A549 (cell line): ENCODE results near the gene HSD11B1. TPM values are rescaled to one million over a fixed set of nuclear protein-coding genes. Genes with fewer than 3 reads are reported as not detected.

Experiments used
- ATAC-seq, 2 experiments: fragments of 200-7000 bp in 1 of 2; fragments of >200 bp in 1 of 2; cut with Nextera tagmentation in 1 of 2; cut with Tn5 transposase in 1 of 2; 3 replicates each; pipeline versions ENCODE4 v1.8.0 to v1.9.1; 2018 to 2020; ENCODE audit warnings: mild to moderate bottlenecking in 1 of 2, moderate library complexity in 1 of 2
- CTCF ChIA-PET: fragments of 300-600 bp; sonication (Branson Sonifier 250); formaldehyde crosslinking; extraction: SDS; loops from one replicate; lab custom pipeline; 2021; ENCODE audit warnings: antibody characterized with exemption, inconsistent platforms; lab: Yijun Ruan, JAX
- POLR2A ChIA-PET: fragments of 350-600 bp; formaldehyde crosslinking; extraction: SDS; loops from one replicate; lab custom pipeline; 2021; ENCODE audit warnings: antibody characterized with exemption, inconsistent platforms; lab: Yijun Ruan, JAX
- DNase-seq, 2 experiments: peaks; one replicate each; pipeline versions ENCODE4 v3.0.0 to v3.0.0-alpha.2; 2011 to 2016; ENCODE audit warnings: low read depth in 1 of 2, low spot score in 1 of 2
- FAIRE-seq: peaks from 2 replicates; lab custom pipeline; 2011; peaks lifted over from hg19 to GRCh38; lab: Jason Lieb, UNC
- H3K27ac ChIP-seq, 2 experiments: fragments of >200 bp; sonication (Bioruptor Twin); formaldehyde crosslinking; 3 replicates each; pipeline ENCODE4 v1.5.1; 2016 to 2017
- H3K4me1 ChIP-seq: fragments of >200 bp; sonication (Bioruptor Twin); formaldehyde crosslinking; 3 replicates; pipeline ENCODE4 v1.6.1; 2016
- H3K4me2 ChIP-seq: fragments of >200 bp; sonication (Bioruptor Twin); formaldehyde crosslinking; 3 replicates; pipeline ENCODE4 v1.6.1; 2016
- H3K4me3 ChIP-seq: fragments of >200 bp; sonication (Bioruptor Twin); formaldehyde crosslinking; 3 replicates; pipeline ENCODE4 v1.5.1; 2016
- H3K9me3 ChIP-seq: fragments of >200 bp; sonication (Bioruptor Twin); formaldehyde crosslinking; 3 replicates; pipeline ENCODE4 v1.6.1; 2016
- BHLHE40 ChIP-seq: IDR thresholded peaks from 2 replicates; pipeline ENCODE4 v1.6.1; 2012; ENCODE audit warnings: low read depth, low read length, inconsistent platforms
- CEBPB ChIP-seq, 2 experiments: fragments of >200 bp in 1 of 2; sonication (Bioruptor Twin) in 1 of 2; formaldehyde crosslinking in 1 of 2; IDR thresholded peaks; 2 replicates each; pipeline ENCODE4 v1.6.1; 2012 to 2016
- CHD4 ChIP-seq: fragments of 200-600 bp; sonication (generic); IDR thresholded peaks from 2 replicates; pipeline ENCODE4 v1.6.1; 2016; ENCODE audit warnings: antibody characterized with exemption, mild to moderate bottlenecking, borderline replicate concordance
- FOSB ChIP-seq: fragments of 250-450 bp; sonication (Bioruptor Pico); IDR thresholded peaks from 2 replicates; pipeline ENCODE4 v1.5.0; 2020; ENCODE audit warnings: mild to moderate bottlenecking, moderate library complexity
- GATA3 ChIP-seq: IDR thresholded peaks from 2 replicates; pipeline ENCODE4 v1.6.1; 2012; ENCODE audit warnings: borderline replicate concordance
- HDAC2 ChIP-seq: fragments of 200-600 bp; sonication (generic); IDR thresholded peaks from 2 replicates; pipeline ENCODE4 v1.6.1; 2016
- HOXA7 ChIP-seq: fragments of 250-450 bp; sonication (Bioruptor Pico); IDR thresholded peaks from 2 replicates; pipeline ENCODE4 v1.5.0; 2020; ENCODE audit warnings: mild to moderate bottlenecking, moderate library complexity
- MAZ ChIP-seq: fragments of 150-350 bp; IDR thresholded peaks from 2 replicates; pipeline ENCODE4 v1.6.1; 2014; ENCODE audit warnings: antibody characterized with exemption, low read depth, low read length, borderline replicate concordance
- MYC ChIP-seq: IDR thresholded peaks from 2 replicates; pipeline ENCODE4 v1.6.1; 2012; ENCODE audit warnings: mild to moderate bottlenecking, inconsistent platforms, low read length, improper control_type of control experiment, borderline replicate concordance
- PHF8 ChIP-seq: fragments of 200-600 bp; sonication (generic); IDR thresholded peaks from 2 replicates; pipeline ENCODE4 v1.6.1; 2016; ENCODE audit warnings: low read depth, mild to moderate bottlenecking, antibody characterized with exemption, moderate library complexity, borderline replicate concordance
- RAD21 ChIP-seq, 2 experiments: fragments of >200 bp in 1 of 2; sonication (Bioruptor Twin) in 1 of 2; formaldehyde crosslinking in 1 of 2; IDR thresholded peaks in 1 of 2; conservative IDR thresholded peaks in 1 of 2; 2 replicates in 1 of 2; 3 replicates in 1 of 2; pipeline ENCODE4 v1.6.1; 2012 to 2018; ENCODE audit warnings: inconsistent platforms in 1 of 2
- RFX5 ChIP-seq: fragments of 450-650 bp; IDR thresholded peaks from 2 replicates; pipeline ENCODE4 v1.7.1; 2014; ENCODE audit warnings: antibody characterized with exemption, mild to moderate bottlenecking, moderate library complexity
- RNF2 ChIP-seq: fragments of 200-600 bp; sonication (generic); IDR thresholded peaks from 2 replicates; pipeline ENCODE4 v1.6.1; 2016; ENCODE audit warnings: low read depth, mild to moderate bottlenecking, antibody characterized with exemption, moderate library complexity, borderline replicate concordance
- TFCP2L1 ChIP-seq: fragments of 250-450 bp; sonication (Bioruptor Pico); IDR thresholded peaks from 2 replicates; pipeline ENCODE4 v1.5.0; 2021; ENCODE audit warnings: mild to moderate bottlenecking
- ZSCAN20 ChIP-seq: fragments of 250-450 bp; sonication (Bioruptor Pico); IDR thresholded peaks from 2 replicates; pipeline ENCODE4 v1.8.0; 2022; ENCODE audit warnings: mild to moderate bottlenecking, moderate library complexity
- WGBS: methylation state at CpG from one replicate; pipeline ENCODE4 v1.1.6; 2017; ENCODE audit errors: missing lambda C conversion rate; 5-methylcytosine and 5-hydroxymethylcytosine counted together
- polyA plus RNA-seq, 4 experiments: library from polyadenylated mRNA; depleted of rRNA in 3 of 4; stranded (reverse); fragments of >200 nt; fragmentation: RNase III in 1 of 4; extraction: RNeasy Plus Mini Kit Qiagen cat#74134 plus additional on column Dnase treatment in 1 of 4; gene quantifications; 2 replicates in 3 of 4; 3 replicates in 1 of 4; pipeline ENCODE4 v1.2.3, GENCODE V29; 2011 to 2017
- TF ChIP-seq, protein P1 (sequence below): fragments of 450-650 bp; IDR thresholded peaks from 2 replicates; pipeline ENCODE4 v1.6.1; 2014; ENCODE audit warnings: antibody characterized with exemption
- TF ChIP-seq, protein P2 (sequence below): IDR thresholded peaks from 2 replicates; pipeline ENCODE4 v1.6.1; 2012; ENCODE audit warnings: low read depth, borderline replicate concordance

The HSD11B1 gene
- polyA plus RNA-seq, 2 of the 4 experiments (the other 2 are of a cell fraction), result not detected

DNA sequence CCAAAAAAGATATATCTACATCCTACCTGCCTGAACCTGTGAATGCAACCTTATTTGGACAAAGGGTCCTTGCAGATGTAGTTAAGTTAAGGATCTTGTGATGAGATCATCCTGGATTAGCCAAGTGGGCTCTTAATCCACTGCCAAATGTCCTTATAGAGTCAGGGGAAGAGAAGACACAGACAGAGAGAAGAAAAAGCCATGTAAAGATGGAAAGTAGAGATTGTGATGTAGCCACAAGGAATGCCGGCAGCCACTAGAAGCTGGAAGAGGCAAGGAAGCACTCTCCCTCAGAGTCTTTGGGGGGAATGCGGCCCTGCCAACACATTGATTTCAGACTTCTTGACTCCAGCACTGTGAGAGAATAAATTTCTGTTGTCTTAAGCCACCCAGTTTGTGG is 16.2 kb downstream of the HSD11B1 start:
- TF ChIP-seq MYC, result no peak
- TF ChIP-seq, protein P1, sequence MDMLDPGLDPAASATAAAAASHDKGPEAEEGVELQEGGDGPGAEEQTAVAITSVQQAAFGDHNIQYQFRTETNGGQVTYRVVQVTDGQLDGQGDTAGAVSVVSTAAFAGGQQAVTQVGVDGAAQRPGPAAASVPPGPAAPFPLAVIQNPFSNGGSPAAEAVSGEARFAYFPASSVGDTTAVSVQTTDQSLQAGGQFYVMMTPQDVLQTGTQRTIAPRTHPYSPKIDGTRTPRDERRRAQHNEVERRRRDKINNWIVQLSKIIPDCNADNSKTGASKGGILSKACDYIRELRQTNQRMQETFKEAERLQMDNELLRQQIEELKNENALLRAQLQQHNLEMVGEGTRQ, result no peak
- TF ChIP-seq GATA3, result no peak
- TF ChIP-seq HOXA7 (CRISPR knock-in tag), result no peak
- TF ChIP-seq RNF2, result no peak
- no peaks in the 10 kb centered on the region for H3K4me1 ChIP-seq
- no peak for ATAC-seq
- H3K27ac ChIP-seq, result no peak overlapping the region
- POLR2A ChIA-PET, result no interaction called here
- no peaks in the 10 kb centered on the region for H3K9me3 ChIP-seq
- no peak overlapping the region for H3K4me2 ChIP-seq
- CTCF ChIA-PET, result no interaction called here
- DNase-seq, result no peak
- no peak for FAIRE-seq
- WGBS, result 60% methylated on average over 2 of the region's 2 CpGs
- no peak overlapping the region for H3K4me3 ChIP-seq

DNA sequence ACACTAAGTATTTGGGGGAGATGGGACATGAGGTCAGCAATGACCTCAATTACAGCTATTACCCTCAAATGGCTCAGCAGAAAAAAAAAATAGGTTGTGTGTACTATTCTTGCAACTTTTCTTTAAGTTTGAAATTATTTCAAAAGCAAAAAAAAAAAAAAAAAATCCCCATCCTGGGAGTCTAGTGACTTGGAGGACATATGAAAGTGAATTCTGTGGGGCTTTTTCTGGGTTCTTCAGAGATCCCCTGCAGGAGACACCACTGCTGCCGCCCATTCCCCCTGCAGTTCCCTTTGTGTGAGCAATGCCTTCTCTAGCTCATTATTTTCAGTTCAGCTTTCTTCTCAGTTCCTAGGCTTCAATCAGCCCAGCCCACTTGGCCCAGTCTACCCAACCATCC is 16.7 kb downstream of the HSD11B1 start:
- no peak for ATAC-seq
- Histone ChIP-seq H3K4me2 (no peak overlapping the region), H3K27ac (no peak overlapping the region), H3K9me3 (no peaks in the 10 kb centered on the region), H3K4me3 (no peak overlapping the region), H3K4me1 (no peaks in the 10 kb centered on the region)
- POLR2A ChIA-PET, result no interaction called here
- TF ChIP-seq PHF8 (no peak), FOSB (CRISPR knock-in tag) (no peak), TFCP2L1 (CRISPR knock-in tag) (no peak), RNF2 (no peak)
- no peak for DNase-seq
- 28% methylated on average over 1 of the region's 1 CpG for WGBS
- CTCF ChIA-PET, result interaction anchor here (0.7 kb wide), 1 partner anchor 339 kb away, joined by 4 read pairs; no protein-coding TSS in a partner anchor
- no peak for FAIRE-seq

DNA sequence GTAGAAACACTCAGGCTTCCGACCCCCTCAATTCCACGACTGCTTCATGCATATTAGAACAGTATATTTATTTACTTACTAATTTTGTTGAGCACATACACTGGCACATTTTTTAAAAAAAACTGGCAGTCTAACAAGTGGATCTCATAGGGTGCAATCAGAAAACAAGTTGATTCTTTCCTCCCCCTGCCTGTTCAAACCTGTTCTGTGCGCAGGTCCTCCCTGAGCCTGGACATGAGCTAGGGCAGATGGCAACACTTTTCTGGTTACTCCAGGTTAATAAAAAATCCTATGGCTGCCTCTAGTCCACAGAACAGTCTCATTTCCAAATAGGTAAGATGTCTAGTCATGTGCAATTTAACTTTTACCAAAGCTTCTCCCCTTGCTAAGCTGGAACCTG is 18.6 kb downstream of the HSD11B1 start:
- no peak for TF ChIP-seq CHD4
- no peak for TF ChIP-seq CEBPB (IDR thresholded peaks at IDR 0.05)
- no peak for TF ChIP-seq HDAC2
- TF ChIP-seq RFX5, result no peak
- TF ChIP-seq, protein P1, result no peak
- TF ChIP-seq ZSCAN20 (CRISPR knock-in tag), result no peak
- TF ChIP-seq BHLHE40, result no peak
- TF ChIP-seq RAD21 (conservative IDR thresholded peaks at IDR 0.05 in 1 of 2, IDR thresholded peaks at IDR 0.05 in 1 of 2), result no peak
- TF ChIP-seq, protein P2, sequence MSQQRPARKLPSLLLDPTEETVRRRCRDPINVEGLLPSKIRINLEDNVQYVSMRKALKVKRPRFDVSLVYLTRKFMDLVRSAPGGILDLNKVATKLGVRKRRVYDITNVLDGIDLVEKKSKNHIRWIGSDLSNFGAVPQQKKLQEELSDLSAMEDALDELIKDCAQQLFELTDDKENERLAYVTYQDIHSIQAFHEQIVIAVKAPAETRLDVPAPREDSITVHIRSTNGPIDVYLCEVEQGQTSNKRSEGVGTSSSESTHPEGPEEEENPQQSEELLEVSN, result no peak
- no peak for TF ChIP-seq MAZ
- TF ChIP-seq, all 56 proteins: peak for 0
- DNase-seq (no peak), FAIRE-seq (no peak), ATAC-seq (no peak)
- Histone ChIP-seq H3K27ac (no peak overlapping the region), H3K4me1 (no peaks in the 10 kb centered on the region), H3K4me3 (no peak overlapping the region), H3K9me3 (no peaks in the 10 kb centered on the region), H3K4me2 (no peak overlapping the region)
- WGBS, result 39% methylated on average over 3 of the region's 3 CpGs
- ChIA-PET CTCF (interaction anchor here (0.7 to 1.3 kb wide), 3 partner anchors 25 to 587 kb away, joined by 3 read pairs; no protein-coding TSS in a partner anchor), POLR2A (no interaction called here)
